CD4-positive, alpha-beta T cell (primary cell): ENCODE measurements around the gene RAPGEF1. TPM values are rescaled to one million over a fixed set of nuclear protein-coding genes. Genes with fewer than 3 reads are reported as not detected.
A peak's percentile ranks its signal among the peaks of the same experiment; 100 is the strongest.

Source experiments
- ATAC-seq: fragments of 200-7000 bp; cut with Tn5 transposase; one replicate; pipeline ENCODE4 v1.10.0; 2022; ENCODE audit warnings: mild to moderate bottlenecking; ENCODE audit not compliant: poor library complexity
- CTCF ChIA-PET: fragments of 350-600 bp; sonication (Branson Sonifier 250); formaldehyde crosslinking; loops from one replicate; lab custom pipeline; 2021; ENCODE audit warnings: antibody characterized with exemption, inconsistent platforms; lab: Charles Lee
- POLR2A ChIA-PET: fragments of 350-600 bp; sonication (Branson Sonifier 250); formaldehyde crosslinking; loops from one replicate; lab custom pipeline; 2021; ENCODE audit warnings: antibody characterized with exemption, inconsistent platforms; lab: Charles Lee
- DNase-seq, 14 experiments: peaks; one replicate each; pipeline ENCODE4 v3.0.0-alpha.2; 2013 to 2020; ENCODE audit warnings: mixed read lengths in 2 of 14
- H3K27ac ChIP-seq, 2 donors: one replicate each; pipeline versions ENCODE4 v1.5.1 to v1.7.0; 2013; ENCODE audit warnings: low read length in 2 of 2, low read depth in 1 of 2, mild to moderate bottlenecking in 1 of 2
- H3K27me3 ChIP-seq, 2 experiments: 1 replicate in 1 of 2; 2 replicates in 1 of 2; pipeline versions ENCODE4 v1.6.1 to v1.7.0; 2013; ENCODE audit warnings: low read length in 2 of 2, control low read depth in 1 of 2, mild to moderate bottlenecking in 1 of 2, moderate library complexity in 1 of 2; ENCODE audit not compliant: insufficient read depth in 2 of 2, control insufficient read depth in 1 of 2
- H3K36me3 ChIP-seq: one replicate; pipeline ENCODE4 v1.6.1; 2013; ENCODE audit warnings: low read length, control low read depth; ENCODE audit not compliant: insufficient read depth
- H3K4me1 ChIP-seq: one replicate; pipeline ENCODE4 v1.6.1; 2013; ENCODE audit warnings: low read length, control low read depth; ENCODE audit not compliant: insufficient read depth
- H3K4me3 ChIP-seq: one replicate; pipeline ENCODE4 v1.5.1; 2013; ENCODE audit warnings: mild to moderate bottlenecking, low read length, moderate library complexity
- H3K9me3 ChIP-seq, 2 experiments: 1 replicate in 1 of 2; 2 replicates in 1 of 2; pipeline versions ENCODE4 v1.6.1 to v1.7.0; 2013; ENCODE audit warnings: low read length in 2 of 2, mild to moderate bottlenecking in 2 of 2, control low read depth in 1 of 2, moderate library complexity in 1 of 2; ENCODE audit not compliant: control insufficient read depth in 1 of 2, insufficient read depth in 1 of 2
- H3K27ac Mint-ChIP-seq: one replicate; pipeline ENCODE4 v1.8.0; 2020; ENCODE audit warnings: mixed read lengths
- H3K27me3 Mint-ChIP-seq: one replicate; pipeline ENCODE4 v1.8.0; 2021; ENCODE audit warnings: mixed read lengths
- H3K36me3 Mint-ChIP-seq: one replicate; pipeline ENCODE4 v1.8.0; 2021; ENCODE audit warnings: low read depth, mixed read lengths
- H3K4me1 Mint-ChIP-seq: one replicate; pipeline ENCODE4 v1.8.0; 2021; ENCODE audit warnings: low read depth, mixed read lengths
- H3K4me3 Mint-ChIP-seq: one replicate; pipeline ENCODE4 v1.8.0; 2020; ENCODE audit warnings: mild to moderate bottlenecking, mixed read lengths
- H3K9me3 Mint-ChIP-seq: one replicate; pipeline ENCODE4 v1.8.0; 2020; ENCODE audit warnings: mixed read lengths
- intact Hi-C, 2 experiments: fragments of 100-400 bp; cut with DNase I in 1 of 2; cut with micrococcal nuclease in 1 of 2; formaldehyde crosslinking; loops; one replicate each; pipeline versions ENCODE4 v1.15.1 to v1.9.0; 2023 to 2025; cut with DNase I, micrococcal nuclease
- total RNA-seq, 174 experiments: library from RNA in 2 of 174; stranded (reverse) in 2 of 174; gene quantifications; one replicate each; pipeline ENCODE4 v1.2.3 and lab custom pipeline; 2021 to 2026
- TF ChIP-seq, protein P1 (sequence below): fragments of 200-600 bp; IDR thresholded peaks from one replicate; pipeline ENCODE4 v1.8.0; 2022; ENCODE audit warnings: antibody characterized with exemption, mild to moderate bottlenecking

The RAPGEF1 gene
- total RNA-seq, 2 experiments from 2014 or later: 130 to 134 TPM

DNA sequence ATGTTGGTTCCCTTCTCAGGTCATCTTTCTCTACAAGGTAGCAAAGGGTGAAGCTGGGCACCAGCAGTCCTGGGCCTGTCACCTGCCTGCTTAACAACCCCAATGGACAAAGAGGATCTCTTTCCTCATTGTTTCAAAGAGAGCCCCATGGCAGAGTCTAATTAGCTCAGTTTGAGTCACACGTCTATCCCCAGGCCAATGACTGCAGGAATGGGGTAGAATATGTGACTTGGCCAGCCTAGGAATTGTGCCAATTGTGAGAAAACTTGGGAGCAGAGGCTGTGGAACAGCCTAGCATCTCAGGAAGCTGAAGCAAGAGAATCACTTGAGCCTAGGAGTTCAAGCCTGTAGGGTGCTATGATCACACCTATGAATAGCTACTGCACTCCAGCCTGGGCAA lies 3.6 kb upstream of the RAPGEF1 start:
- POLR2A ChIA-PET: interaction anchor here (0.7 to 3.2 kb wide), 19 partner anchors 10 to 612 kb away, joined by 3 to 11 read pairs (median 4); partner anchors contain the start of genes POMT1 and SETX
- CTCF ChIA-PET: interaction anchor here (1.4 to 3.1 kb wide), 3 partner anchors 12 to 240 kb away, joined by 4 to 11 read pairs (median 4); no protein-coding TSS in a partner anchor
- H3K36me3 Mint-ChIP-seq: peaks cover 6% of the 10 kb centered on the region
- H3K4me3 Mint-ChIP-seq: peak overlapping the region; percentile 72
- peak in 1 of 14 experiments; percentile 7 for DNase-seq
- Histone ChIP-seq H3K27ac (peak overlapping the region; percentile 35 to 61), H3K9me3 (no peaks in the 10 kb centered on the region), H3K4me1 (peaks cover 39% of the 10 kb centered on the region), H3K36me3 (no peaks in the 10 kb centered on the region), H3K4me3 (no peak overlapping the region), H3K27me3 (no peaks in the 10 kb centered on the region)
- intact Hi-C loops: no loop called here
- no peaks in the 10 kb centered on the region for H3K27me3 Mint-ChIP-seq
- H3K27ac Mint-ChIP-seq: peak overlapping the region; percentile 92
- ATAC-seq: no peak
- H3K4me1 Mint-ChIP-seq: peaks cover 40% of the 10 kb centered on the region
- TF ChIP-seq, protein P1, sequence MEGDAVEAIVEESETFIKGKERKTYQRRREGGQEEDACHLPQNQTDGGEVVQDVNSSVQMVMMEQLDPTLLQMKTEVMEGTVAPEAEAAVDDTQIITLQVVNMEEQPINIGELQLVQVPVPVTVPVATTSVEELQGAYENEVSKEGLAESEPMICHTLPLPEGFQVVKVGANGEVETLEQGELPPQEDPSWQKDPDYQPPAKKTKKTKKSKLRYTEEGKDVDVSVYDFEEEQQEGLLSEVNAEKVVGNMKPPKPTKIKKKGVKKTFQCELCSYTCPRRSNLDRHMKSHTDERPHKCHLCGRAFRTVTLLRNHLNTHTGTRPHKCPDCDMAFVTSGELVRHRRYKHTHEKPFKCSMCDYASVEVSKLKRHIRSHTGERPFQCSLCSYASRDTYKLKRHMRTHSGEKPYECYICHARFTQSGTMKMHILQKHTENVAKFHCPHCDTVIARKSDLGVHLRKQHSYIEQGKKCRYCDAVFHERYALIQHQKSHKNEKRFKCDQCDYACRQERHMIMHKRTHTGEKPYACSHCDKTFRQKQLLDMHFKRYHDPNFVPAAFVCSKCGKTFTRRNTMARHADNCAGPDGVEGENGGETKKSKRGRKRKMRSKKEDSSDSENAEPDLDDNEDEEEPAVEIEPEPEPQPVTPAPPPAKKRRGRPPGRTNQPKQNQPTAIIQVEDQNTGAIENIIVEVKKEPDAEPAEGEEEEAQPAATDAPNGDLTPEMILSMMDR: no peak
- no peaks in the 10 kb centered on the region for H3K9me3 Mint-ChIP-seq

DNA sequence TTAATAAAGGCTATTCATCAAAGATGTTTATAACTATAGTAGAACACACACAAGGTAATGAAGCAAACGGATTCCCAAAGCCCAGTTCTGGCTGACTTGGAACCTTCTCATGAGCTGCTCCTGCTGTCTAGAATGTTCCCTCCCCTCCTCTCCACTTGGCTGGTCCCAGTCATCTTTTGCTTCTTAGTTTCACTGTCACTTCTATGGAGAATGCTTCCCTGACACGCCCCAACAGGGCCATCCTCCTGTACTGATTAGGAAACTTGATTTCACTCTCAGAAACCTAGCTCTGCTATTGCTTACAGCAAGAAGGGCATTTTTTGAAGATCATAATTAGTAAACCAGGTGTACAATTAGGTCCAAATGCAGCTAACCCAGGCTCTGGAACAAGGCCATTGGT lies 3.2 kb upstream of the RAPGEF1 start:
- H3K4me3 ChIP-seq: no peak overlapping the region
- ChIA-PET POLR2A (interaction anchor here (0.7 to 3.2 kb wide), 11 partner anchors 10 to 612 kb away, joined by 3 to 11 read pairs (median 4); partner anchors contain the start of genes POMT1 and SETX), CTCF (interaction anchor here (1.4 to 3.1 kb wide), 3 partner anchors 12 to 239 kb away, joined by 4 to 11 read pairs (median 4); no protein-coding TSS in a partner anchor)
- ATAC-seq (no peak), DNase-seq (no peak)
- Mint-ChIP-seq H3K4me1 (peaks cover 44% of the 10 kb centered on the region), H3K4me3 (peak overlapping the region; percentile 72), H3K27me3 (no peaks in the 10 kb centered on the region), H3K36me3 (peaks cover 6% of the 10 kb centered on the region), H3K9me3 (no peaks in the 10 kb centered on the region), H3K27ac (peak overlapping the region; percentile 92)
- H3K27me3 ChIP-seq: no peaks in the 10 kb centered on the region
- peaks cover 43% of the 10 kb centered on the region for H3K4me1 ChIP-seq
- intact Hi-C loops: no loop called here
- no peaks in the 10 kb centered on the region for H3K36me3 ChIP-seq
- peak overlapping the region in 1 of 2 donors; percentile 35 for H3K27ac ChIP-seq
- TF ChIP-seq, protein P1: no peak
- H3K9me3 ChIP-seq: no peaks in the 10 kb centered on the region

DNA sequence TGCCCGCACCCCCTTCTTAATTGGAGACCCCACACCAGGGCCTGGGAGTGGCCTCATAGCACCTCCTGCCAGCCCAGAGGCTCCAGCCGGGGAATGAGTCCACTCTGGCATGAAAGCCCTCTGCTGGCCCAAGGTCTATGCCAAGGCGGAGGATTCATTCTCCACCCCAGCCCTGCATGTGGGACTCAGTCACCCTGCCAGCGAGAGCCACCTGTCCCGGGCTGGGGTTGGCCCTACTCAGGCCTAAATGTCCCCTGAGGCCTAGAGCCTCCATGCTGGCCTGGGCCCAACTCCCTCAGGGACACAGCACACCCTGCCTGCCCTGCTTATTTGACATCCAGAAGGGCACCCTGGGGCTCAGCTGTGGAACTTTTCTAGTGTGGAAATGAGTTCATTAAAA lies 1.0 kb upstream of the RAPGEF1 start:
- intact Hi-C loops: loop anchor here in 1 of 2 experiments (1.0 kb wide), 1 partner anchor 150 kb away; no protein-coding TSS in a partner anchor
- H3K27ac Mint-ChIP-seq: peak overlapping the region; percentile 92

More for the DNA sequence above, 1.0 kb upstream of the RAPGEF1 start:
- H3K4me3 Mint-ChIP-seq: peak overlapping the region; percentile 88
- Histone ChIP-seq H3K27me3 (no peaks in the 10 kb centered on the region), H3K4me3 (no peak overlapping the region), H3K4me1 (peaks cover 61% of the 10 kb centered on the region), H3K9me3 (no peaks in the 10 kb centered on the region), H3K27ac (no peak overlapping the region), H3K36me3 (no peaks in the 10 kb centered on the region)
- H3K36me3 Mint-ChIP-seq: peaks cover 6% of the 10 kb centered on the region
- TF ChIP-seq, protein P1: no peak
- DNase-seq: peak in 1 of 14 experiments; percentile 36
- no peaks in the 10 kb centered on the region for H3K9me3 Mint-ChIP-seq
- H3K27me3 Mint-ChIP-seq: no peaks in the 10 kb centered on the region
- ATAC-seq: no peak
- CTCF ChIA-PET: interaction anchor here (0.7 to 2.9 kb wide), 14 partner anchors 12 to 175 kb away, joined by 3 to 20 read pairs (median 5); no protein-coding TSS in a partner anchor
- H3K4me1 Mint-ChIP-seq: peaks cover 60% of the 10 kb centered on the region
- POLR2A ChIA-PET: interaction anchor here (0.8 kb wide), 1 partner anchor 162 kb away, joined by 3 read pairs; no protein-coding TSS in a partner anchor
